Measurements from ENCODE around the gene ADCY1.

GRCh38 chr7:45564886-45565455 is 9.2 kb upstream of the ADCY1 start:
- no peak for TF ChIP-seq CTCF (IDR thresholded peaks at IDR 0.05)
- TF ChIP-seq POLR2A (IDR thresholded peaks at IDR 0.05) = no peak

All from esophagus squamous epithelium (tissue), 4 donors.